ENCODE measurements around the gene CNPY4. TPM values are rescaled to one million over a fixed set of nuclear protein-coding genes. Genes with fewer than 3 reads are reported as not detected.
"Not testable (repeated sequence)": the region's sequence is repeated elsewhere in the genome, so short reads cannot be mapped to it uniquely, and the experiment has no call there.

CNPY4 gene
- total and polyA plus RNA-seq, 2 donors: 19.0 to 27.9 TPM

GRCh38 chr7:100122568-100122967, 3.1 kb downstream of the CNPY4 start:
- no peak for DNase-seq (ENCODE audit: low read depth in 6 of 9, low spot score in 9 of 9)
- Histone ChIP-seq H3K9me3 (ENCODE audit: control insufficient read depth in 2 of 2, insufficient read depth in 1 of 2, low read length in 1 of 2) (peaks cover 0 to 10% of the 10 kb centered on the region in 2 donors), H3K27ac (ENCODE audit: low read depth in 1 of 2, low read length in 1 of 2) (no peak overlapping the region), H3K4me3 (ENCODE audit: low read length in 2 of 2) (no peak overlapping the region), H3K27me3 (ENCODE audit: control insufficient read depth in 2 of 2, insufficient read depth in 1 of 2, low read length in 1 of 2) (no peaks in the 10 kb centered on the region), H3K36me3 (ENCODE audit: control insufficient read depth in 2 of 2, insufficient read depth in 2 of 2, low read length in 1 of 2) (peaks cover 9 to 13% of the 10 kb centered on the region in 2 donors), H3K4me1 (ENCODE audit: control insufficient read depth in 2 of 2, insufficient read depth in 2 of 2, low read length in 2 of 2) (peaks cover 11 to 40% of the 10 kb centered on the region in 2 donors)
- WGBS: 100% methylated on average over 1 of the region's 1 CpG

DNA sequence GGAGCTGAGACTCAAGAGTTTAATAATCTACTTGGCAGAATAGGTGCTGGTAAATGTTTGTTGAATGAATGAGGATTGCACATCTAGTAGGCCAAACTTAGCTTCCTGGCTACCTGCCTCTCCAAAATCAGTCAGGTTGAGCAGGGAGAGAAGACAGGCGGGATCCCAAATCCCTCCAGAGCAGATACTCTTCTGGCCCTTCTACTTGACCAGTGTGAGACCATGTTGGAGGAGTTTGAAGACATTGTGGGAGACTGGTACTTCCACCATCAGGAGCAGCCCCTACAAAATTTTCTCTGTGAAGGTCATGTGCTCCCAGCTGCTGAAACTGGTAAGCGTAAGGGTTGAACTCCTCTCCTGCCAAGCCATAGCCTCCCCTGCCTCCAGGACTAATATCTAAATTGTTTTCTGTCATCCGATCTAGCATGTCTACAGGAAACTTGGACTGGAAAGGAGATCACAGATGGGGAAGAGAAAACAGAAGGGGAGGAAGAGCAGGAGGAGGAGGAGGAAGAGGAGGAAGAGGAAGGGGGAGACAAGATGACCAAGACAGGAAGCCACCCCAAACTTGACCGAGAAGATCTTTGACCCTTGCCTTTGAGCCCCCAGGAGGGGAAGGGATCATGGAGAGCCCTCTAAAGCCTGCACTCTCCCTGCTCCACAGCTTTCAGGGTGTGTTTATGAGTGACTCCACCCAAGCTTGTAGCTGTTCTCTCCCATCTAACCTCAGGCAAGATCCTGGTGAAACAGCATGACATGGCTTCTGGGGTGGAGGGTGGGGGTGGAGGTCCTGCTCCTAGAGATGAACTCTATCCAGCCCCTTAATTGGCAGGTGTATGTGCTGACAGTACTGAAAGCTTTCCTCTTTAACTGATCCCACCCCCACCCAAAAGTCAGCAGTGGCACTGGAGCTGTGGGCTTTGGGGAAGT, 5.1 kb downstream of the CNPY4 start:
- WGBS: 89% methylated on average over 4 of the region's 4 CpGs
- no peaks in the 10 kb centered on the region for H3K27me3 ChIP-seq (ENCODE audit: control insufficient read depth in 2 of 2, insufficient read depth in 1 of 2, low read length in 1 of 2)
- H3K9me3 ChIP-seq (ENCODE audit: control insufficient read depth in 2 of 2, insufficient read depth in 1 of 2, low read length in 1 of 2): peaks cover 0 to 4% of the 10 kb centered on the region in 2 donors
- peak overlapping the region in 1 of 2 donors; percentile 8 for H3K27ac ChIP-seq (ENCODE audit: low read depth in 1 of 2, low read length in 1 of 2)
- peaks cover 9 to 13% of the 10 kb centered on the region in 2 donors for H3K36me3 ChIP-seq (ENCODE audit: control insufficient read depth in 2 of 2, insufficient read depth in 2 of 2, low read length in 1 of 2)
- peaks cover 15 to 45% of the 10 kb centered on the region in 2 donors for H3K4me1 ChIP-seq (ENCODE audit: control insufficient read depth in 2 of 2, insufficient read depth in 2 of 2, low read length in 2 of 2)
- DNase-seq (ENCODE audit: low read depth in 6 of 9, low spot score in 9 of 9): no peak
- no peak overlapping the region for H3K4me3 ChIP-seq (ENCODE audit: low read length in 2 of 2)

DNA sequence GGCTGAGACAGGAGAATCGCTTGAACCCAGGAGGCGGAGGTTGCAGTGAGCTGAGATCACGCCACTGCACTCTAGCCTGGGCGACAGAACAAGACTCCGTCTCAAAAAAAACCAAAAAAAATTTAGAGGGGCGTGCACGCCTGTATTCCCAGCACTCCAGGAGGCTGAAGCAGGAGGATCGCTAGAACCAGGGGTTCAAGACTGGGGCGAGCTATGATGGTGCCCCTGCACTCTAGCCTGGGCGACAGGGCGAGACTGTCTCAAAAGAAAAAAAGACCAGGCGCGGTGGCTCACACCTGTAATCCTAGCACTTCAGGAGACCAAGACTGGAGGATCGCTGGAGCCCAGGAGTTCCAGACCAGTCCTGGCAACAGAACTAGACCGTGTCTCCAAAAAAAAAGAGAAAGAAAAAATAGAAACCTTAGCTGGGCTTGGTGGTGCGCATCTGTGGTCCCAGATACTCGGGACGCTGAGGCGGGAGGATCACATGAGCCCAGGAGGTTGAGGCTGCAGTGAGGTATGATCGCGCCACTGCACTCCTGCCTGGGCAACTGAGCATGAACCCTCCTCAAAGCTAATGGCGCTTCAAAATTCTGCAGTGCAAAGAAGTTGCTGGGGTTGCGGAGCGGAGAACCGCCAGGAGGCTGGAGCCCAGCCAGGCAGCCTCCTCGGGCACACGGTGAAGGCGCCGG, 7.0 kb downstream of the CNPY4 start:
- Histone ChIP-seq H3K4me1 (ENCODE audit: control insufficient read depth in 2 of 2, insufficient read depth in 2 of 2, low read length in 2 of 2) (peaks cover 11 to 39% of the 10 kb centered on the region in 2 donors), H3K4me3 (ENCODE audit: low read length in 2 of 2) (peak overlapping the region; percentile 71 to 92), H3K9me3 (ENCODE audit: control insufficient read depth in 2 of 2, insufficient read depth in 1 of 2, low read length in 1 of 2) (no peaks in the 10 kb centered on the region), H3K27ac (ENCODE audit: low read depth in 1 of 2, low read length in 1 of 2) (peak overlapping the region; percentile 95 to 100), H3K36me3 (ENCODE audit: control insufficient read depth in 2 of 2, insufficient read depth in 2 of 2, low read length in 1 of 2) (peaks cover 9 to 13% of the 10 kb centered on the region in 2 donors), H3K27me3 (ENCODE audit: control insufficient read depth in 2 of 2, insufficient read depth in 1 of 2, low read length in 1 of 2) (no peaks in the 10 kb centered on the region)
- 17% methylated on average over 29 of the region's 29 CpGs for WGBS
- DNase-seq (ENCODE audit: low read depth in 6 of 9, low spot score in 9 of 9): peak in 1 of 9 donors; percentile 23

GRCh38 chr7:100126931-100127865, 7.8 kb downstream of the CNPY4 start, which contains the start of gene MBLAC1:
Gene MBLAC1, plus strand, starts transcription at chr7:100126967. Its CDS starts 429 bp downstream, at chr7:100127396.
- Histone ChIP-seq H3K36me3 (ENCODE audit: control insufficient read depth in 2 of 2, insufficient read depth in 2 of 2, low read length in 1 of 2) (peaks cover 9 to 10% of the 10 kb centered on the region in 2 donors), H3K9me3 (ENCODE audit: control insufficient read depth in 2 of 2, insufficient read depth in 1 of 2, low read length in 1 of 2) (no peaks in the 10 kb centered on the region), H3K4me1 (ENCODE audit: control insufficient read depth in 2 of 2, insufficient read depth in 2 of 2, low read length in 2 of 2) (peaks cover 11 to 44% of the 10 kb centered on the region in 2 donors), H3K27me3 (ENCODE audit: control insufficient read depth in 2 of 2, insufficient read depth in 1 of 2, low read length in 1 of 2) (no peaks in the 10 kb centered on the region), H3K4me3 (ENCODE audit: low read length in 2 of 2) (peak within 1 kb of the TSS; percentile 71 to 92), H3K27ac (ENCODE audit: low read depth in 1 of 2, low read length in 1 of 2) (peak within 1 kb of the TSS; percentile 95 to 100)
- peak; percentile 90 to 98 (median 96) for DNase-seq (ENCODE audit: low read depth in 6 of 9, low spot score in 9 of 9)
- under 1% methylated on average over 85 of the region's 85 CpGs for WGBS

GRCh38 chr7:100127866-100128636, 8.6 kb downstream of the CNPY4 start:
- H3K36me3 ChIP-seq (ENCODE audit: control insufficient read depth in 2 of 2, insufficient read depth in 2 of 2, low read length in 1 of 2): peaks cover 5 to 7% of the 10 kb centered on the region in 2 donors
- DNase-seq (ENCODE audit: low read depth in 6 of 9, low spot score in 9 of 9): peak in 6 of 9 donors; percentile 33 to 73 (median 40)
- peak overlapping the region; percentile 71 to 92 for H3K4me3 ChIP-seq (ENCODE audit: low read length in 2 of 2)
- peaks cover 11 to 53% of the 10 kb centered on the region in 2 donors for H3K4me1 ChIP-seq (ENCODE audit: control insufficient read depth in 2 of 2, insufficient read depth in 2 of 2, low read length in 2 of 2)
- 4% methylated on average over 37 of the region's 37 CpGs for WGBS
- H3K27me3 ChIP-seq (ENCODE audit: control insufficient read depth in 2 of 2, insufficient read depth in 1 of 2, low read length in 1 of 2): no peaks in the 10 kb centered on the region
- no peaks in the 10 kb centered on the region for H3K9me3 ChIP-seq (ENCODE audit: control insufficient read depth in 2 of 2, insufficient read depth in 1 of 2, low read length in 1 of 2)
- peak overlapping the region; percentile 95 to 100 for H3K27ac ChIP-seq (ENCODE audit: low read depth in 1 of 2, low read length in 1 of 2)

DNA sequence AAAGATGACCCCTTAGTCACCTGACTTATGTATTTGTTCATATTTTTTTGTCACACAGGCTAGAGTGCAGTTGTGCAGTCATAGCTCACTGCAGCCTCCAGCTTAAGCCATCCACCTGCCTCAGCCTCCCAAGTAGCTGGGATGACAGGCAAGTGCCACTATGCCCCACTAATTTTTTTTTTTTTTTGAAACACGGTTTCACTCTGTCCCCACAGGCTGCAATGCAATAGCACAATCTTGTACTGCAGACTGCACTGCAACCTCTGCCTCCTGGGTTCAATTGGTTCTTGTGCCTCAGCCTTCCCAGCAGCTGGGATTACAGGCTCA, 9.2 kb downstream of the CNPY4 start:
- peaks cover 5 to 7% of the 10 kb centered on the region in 2 donors for H3K36me3 ChIP-seq (ENCODE audit: control insufficient read depth in 2 of 2, insufficient read depth in 2 of 2, low read length in 1 of 2)
- H3K27ac ChIP-seq (ENCODE audit: low read depth in 1 of 2, low read length in 1 of 2): peak overlapping the region in 1 of 2 donors; percentile 95
- no peak overlapping the region for H3K4me3 ChIP-seq (ENCODE audit: low read length in 2 of 2)
- WGBS: 83% methylated on average over 1 of the region's 1 CpG
- H3K27me3 ChIP-seq (ENCODE audit: control insufficient read depth in 2 of 2, insufficient read depth in 1 of 2, low read length in 1 of 2): no peaks in the 10 kb centered on the region
- H3K9me3 ChIP-seq (ENCODE audit: control insufficient read depth in 2 of 2, insufficient read depth in 1 of 2, low read length in 1 of 2): no peaks in the 10 kb centered on the region
- DNase-seq (ENCODE audit: low read depth in 6 of 9, low spot score in 9 of 9): no peak
- peaks cover 11 to 54% of the 10 kb centered on the region in 2 donors for H3K4me1 ChIP-seq (ENCODE audit: control insufficient read depth in 2 of 2, insufficient read depth in 2 of 2, low read length in 2 of 2)

DNA sequence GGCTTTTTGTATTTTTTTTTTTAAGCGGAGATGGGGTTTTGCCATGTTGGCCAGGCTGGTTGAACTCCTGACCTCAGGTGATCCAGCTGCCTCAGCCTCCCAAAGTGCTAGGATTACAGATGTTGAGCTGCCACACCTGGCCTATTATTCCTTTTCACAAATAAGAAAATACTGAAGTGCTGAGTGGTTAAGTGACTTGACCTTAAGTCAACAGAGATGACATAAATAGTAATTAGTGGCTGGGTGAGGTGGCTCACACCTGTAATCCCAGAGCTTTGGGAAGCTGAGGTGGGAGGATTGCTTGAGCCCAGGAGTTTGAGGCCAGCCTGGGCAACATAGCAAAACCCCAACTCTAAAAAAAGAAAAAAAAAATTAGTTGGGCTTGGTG, 10.8 kb downstream of the CNPY4 start:
- WGBS: 96% methylated on average over 1 of the region's 1 CpG
- H3K36me3 ChIP-seq (ENCODE audit: control insufficient read depth in 2 of 2, insufficient read depth in 2 of 2, low read length in 1 of 2); H3K27me3 ChIP-seq (ENCODE audit: control insufficient read depth in 2 of 2, insufficient read depth in 1 of 2, low read length in 1 of 2); H3K9me3 ChIP-seq (ENCODE audit: control insufficient read depth in 2 of 2, insufficient read depth in 1 of 2, low read length in 1 of 2); H3K4me3 ChIP-seq (ENCODE audit: low read length in 2 of 2); DNase-seq (ENCODE audit: low read depth in 6 of 9, low spot score in 9 of 9); H3K27ac ChIP-seq (ENCODE audit: low read depth in 1 of 2, low read length in 1 of 2): not testable (repeated sequence)
- H3K4me1 ChIP-seq (ENCODE audit: control insufficient read depth in 2 of 2, insufficient read depth in 2 of 2, low read length in 2 of 2): peaks cover 11 to 47% of the 10 kb centered on the region in 2 donors
